ENCODE data around the gene MRNIP. TPM values are rescaled to one million over a fixed set of nuclear protein-coding genes. Genes with fewer than 3 reads are reported as not detected.

The MRNIP gene
- total and polyA plus RNA-seq, 2 of the 4 experiments (the other 2 are of a cell fraction) = 6.6 to 24.7 TPM

- Histone ChIP-seq H3K4me3 (ENCODE audit: insufficient read depth, low read depth, low read length) (no peak overlapping the region), H3K4ac (ENCODE audit: low read depth, low read length) (no peak overlapping the region), H3K9me3 (ENCODE audit: control insufficient read depth, insufficient read depth, low read length) (peaks cover 5% of the 10 kb centered on the region; the same call in 1 of the 2 replicates), H3K36me3 (ENCODE audit: control insufficient read depth, insufficient read depth, low read length) (peaks cover 57% of the 10 kb centered on the region), H3K56ac (ENCODE audit: extremely low read depth, insufficient read depth, low read length) (no peak overlapping the region), H3K14ac (replicated peaks; ENCODE audit: low read depth, low read length) (no peak overlapping the region), H3K4me2 (ENCODE audit: low read depth, low read length) (no peak overlapping the region), H4K5ac (ENCODE audit: low read depth, low read length) (no peak overlapping the region), H3K27me3 (ENCODE audit: control insufficient read depth, insufficient read depth, low read length) (no peaks in the 10 kb centered on the region), H2AK9ac (replicated peaks; ENCODE audit: low read depth, low read length, poor library complexity) (no peak overlapping the region), H3K23ac (ENCODE audit: low read depth, low read length) (no peak overlapping the region), H3K18ac (ENCODE audit: low read depth, low read length) (no peak overlapping the region), H2BK120ac (ENCODE audit: low read depth, low read length) (no peak overlapping the region), H3K27ac (ENCODE audit: insufficient read depth, low read length) (no peak overlapping the region), H2AFZ (replicated peaks; ENCODE audit: low read length, poor library complexity) (no peak overlapping the region), H2BK5ac (ENCODE audit: low read depth, low read length, poor library complexity, severe bottlenecking) (no peak overlapping the region), H3K9ac (ENCODE audit: low read depth, low read length) (no peak overlapping the region), H4K8ac (ENCODE audit: low read depth in 2 of 2, low read length in 2 of 2) (no peak overlapping the region), H4K91ac (ENCODE audit: insufficient read depth, low read depth, low read length) (no peak overlapping the region), H3K4me1 (ENCODE audit: control insufficient read depth, insufficient read depth, low read length) (no peaks in the 10 kb centered on the region), H2BK20ac (ENCODE audit: low read depth, low read length) (no peak overlapping the region), H2BK15ac (ENCODE audit: low read depth, low read length) (no peak overlapping the region), H2AK5ac (ENCODE audit: low read depth, low read length) (no peak overlapping the region), H3K9me1 (ENCODE audit: insufficient read depth, low read length) (peaks cover 8% of the 10 kb centered on the region; the same call in 1 of the 2 replicates), H3K79me1 (ENCODE audit: low read depth in 1 of 2, low read length in 2 of 2) (peaks cover 4 to 8% of the 10 kb centered on the region in 2 experiments; a peak in 3 of 4 replicates), H4K20me1 (ENCODE audit: insufficient read depth, low read length) (no peaks in the 10 kb centered on the region)
- DNase-seq = no peak
- dilution Hi-C loops (cut with HindIII; ENCODE audit: low sequenced_read_pairs, unreplicated experiment) (no loop called here), in situ Hi-C loops (cut with MboI; ENCODE audit: low sequenced_read_pairs) (no loop called here), intact Hi-C loops (cut with micrococcal nuclease) (no loop called here)
- ChIA-PET CTCF (no interaction called here), POLR2A (ENCODE audit: unreplicated experiment) (no interaction called here)
- 97% methylated on average over 5 of the region's 7 CpGs; no CpG with 5 or more reads in 1 of the 2 experiments for WGBS, 2 experiments (ENCODE audit: extremely low coverage in 2 of 2, insufficient read length in 1 of 2)
- no TSS peak for BruUV-seq (replicated peaks)
- no peak for ATAC-seq (ENCODE audit: low read depth)
- TF ChIP-seq MXI1 (IDR thresholded peaks at IDR 0.05; ENCODE audit: borderline replicate concordance, low read depth, low read length) = no peak
- TF ChIP-seq POLR2A (IDR thresholded peaks at IDR 0.05; ENCODE audit: low read depth, low read length) = no peak
- TF ChIP-seq RAD21 (IDR thresholded peaks at IDR 0.05; ENCODE audit: low read length) = no peak
- TF ChIP-seq MAZ (IDR thresholded peaks at IDR 0.05; ENCODE audit: borderline replicate concordance, low read depth, low read length) = no peak
- TF ChIP-seq CHD1 (IDR thresholded peaks at IDR 0.05; ENCODE audit: low read depth, low read length) = no peak
- TF ChIP-seq RFX5 (IDR thresholded peaks at IDR 0.05; ENCODE audit: low read depth, low read length) = no peak
- TF ChIP-seq USF2 (IDR thresholded peaks at IDR 0.05; ENCODE audit: low read depth, low read length) = no peak
- no peak for TF ChIP-seq ELK1 (IDR thresholded peaks at IDR 0.05; ENCODE audit: borderline replicate concordance, low read depth, low read length)
- no peak for TF ChIP-seq CEBPB (IDR thresholded peaks at IDR 0.05; ENCODE audit: low read depth, low read length)
- TF ChIP-seq SMC3 (IDR thresholded peaks at IDR 0.05; ENCODE audit: low read depth, low read length) = no peak
These were observed 6.1 kb upstream of the MRNIP start for GRCh38 chr5:179864686-179865085.

Data from IMR-90 (cell line).